SK-N-MC (cell line): ENCODE results near the gene ZDHHC22.

ENCODE experiments used
- EZH2 ChIP-seq: fragments of 200-600 bp; sonication (generic); IDR thresholded peaks from one replicate; pipeline ENCODE4 v1.6.1; 2017; ENCODE audit warnings: antibody characterized with exemption
- POLR2AphosphoS5 ChIP-seq: IDR thresholded peaks from 2 replicates; pipeline ENCODE4 v1.6.1; 2012; ENCODE audit warnings: mild to moderate bottlenecking, low read depth, low read length, borderline replicate concordance

DNA sequence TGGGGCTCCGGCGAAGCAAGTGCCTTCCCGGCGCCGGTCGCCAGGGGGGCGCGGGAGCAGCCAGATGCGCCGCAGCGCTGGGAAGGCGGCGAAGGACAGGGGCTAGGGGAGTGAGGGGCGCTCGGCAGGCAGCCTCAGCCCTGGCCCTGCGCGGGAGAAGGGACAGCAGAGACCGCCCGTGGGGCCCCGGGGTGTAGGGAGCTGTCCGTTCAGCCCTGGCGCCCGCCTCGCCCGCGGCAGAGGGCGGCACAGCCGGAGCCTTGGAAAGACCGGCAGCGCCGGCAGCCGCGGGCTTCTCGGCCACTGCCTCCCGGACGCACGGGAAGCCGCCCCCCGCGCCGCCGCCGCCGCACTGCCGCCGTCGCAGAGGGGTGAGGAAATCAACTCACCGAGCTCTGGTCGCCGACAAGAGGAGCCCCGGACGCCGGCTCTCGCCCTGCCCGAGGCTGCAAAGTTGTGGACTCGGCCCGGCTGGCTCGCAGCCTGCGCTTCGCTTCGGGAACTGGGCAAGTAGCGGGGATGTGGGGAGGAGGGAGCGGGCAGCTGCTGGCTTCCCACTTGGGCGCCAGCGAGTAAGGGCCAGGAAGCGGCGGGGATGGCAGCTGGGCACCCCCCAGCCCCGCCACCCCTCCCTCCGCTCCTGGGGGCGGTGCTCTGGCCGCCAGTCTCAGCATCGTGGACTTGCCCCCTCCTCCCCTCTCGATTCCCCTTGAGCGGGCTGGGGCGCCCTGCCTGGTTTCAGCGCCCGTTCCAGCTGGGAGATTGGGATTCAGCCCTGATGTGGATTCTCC, at the start of gene ZDHHC22:
- TF ChIP-seq EZH2: no peak
- no peak for TF ChIP-seq POLR2AphosphoS5
